T-helper 1 cell treated with Interleukin-12 subunit alpha and Interleukin-12 subunit beta and Interleukin-4 antibody, amounts not matched to agents 30 μg/mL and 1 μg/mL, for 36 hours (primary cell): ENCODE results near the gene HDAC4.

Experiments
- H3K27ac Mint-ChIP-seq: one replicate; pipeline ENCODE4 v1.8.0; 2021; ENCODE audit warnings: mild to moderate bottlenecking, mixed read lengths
- H3K27me3 Mint-ChIP-seq: one replicate; pipeline ENCODE4 v1.8.0; 2021; ENCODE audit warnings: low read depth, mixed read lengths
- H3K36me3 Mint-ChIP-seq: one replicate; pipeline ENCODE4 v1.8.0; 2021; ENCODE audit warnings: low read depth, mixed read lengths
- H3K4me1 Mint-ChIP-seq: one replicate; pipeline ENCODE4 v1.8.0; 2021; ENCODE audit warnings: low read depth, mixed read lengths
- H3K4me3 Mint-ChIP-seq: one replicate; pipeline ENCODE4 v1.8.0; 2021; ENCODE audit warnings: mild to moderate bottlenecking, moderate library complexity, mixed read lengths
- H3K9me3 Mint-ChIP-seq: one replicate; pipeline ENCODE4 v1.8.0; 2021; ENCODE audit warnings: mixed read lengths

Gene HDAC4

DNA sequence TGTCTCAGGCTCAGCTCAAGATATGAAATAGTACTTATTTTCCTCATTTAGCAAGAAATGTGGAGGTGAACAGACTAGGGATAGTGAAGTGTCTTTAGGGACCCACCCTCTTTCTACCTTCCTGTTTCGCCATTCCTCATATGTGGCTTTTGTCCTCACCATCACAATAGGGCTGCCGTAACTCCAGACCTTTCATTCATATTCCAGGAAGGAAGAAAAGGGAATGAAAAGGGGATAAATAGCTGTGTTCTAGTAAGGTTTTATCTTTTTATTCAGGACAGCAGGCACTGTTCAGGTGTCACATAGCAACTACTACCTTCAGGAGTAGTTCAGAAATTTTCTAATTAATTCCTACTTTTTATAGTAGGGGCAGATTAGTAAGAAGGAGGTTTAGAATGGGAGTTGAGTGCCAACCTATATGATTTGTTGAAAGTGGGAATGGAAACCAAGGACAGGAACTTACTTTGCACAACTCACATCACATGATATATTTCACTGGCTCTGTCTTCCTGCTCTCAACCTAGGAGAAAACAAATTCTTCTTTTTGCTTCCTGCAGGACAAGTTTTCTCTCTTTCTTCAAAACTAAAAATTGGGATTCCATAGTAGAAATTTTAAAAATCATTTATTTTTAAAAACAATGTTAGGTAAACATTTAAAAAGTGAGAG lies 36.0 kb upstream of the HDAC4 start:
- peaks cover 4% of the 10 kb centered on the region for H3K36me3 Mint-ChIP-seq
- peaks cover 5% of the 10 kb centered on the region for H3K9me3 Mint-ChIP-seq
- no peak overlapping the region for H3K27ac Mint-ChIP-seq
- H3K4me1 Mint-ChIP-seq: peaks cover 8% of the 10 kb centered on the region
- peaks cover 48% of the 10 kb centered on the region for H3K27me3 Mint-ChIP-seq
- no peak overlapping the region for H3K4me3 Mint-ChIP-seq

DNA sequence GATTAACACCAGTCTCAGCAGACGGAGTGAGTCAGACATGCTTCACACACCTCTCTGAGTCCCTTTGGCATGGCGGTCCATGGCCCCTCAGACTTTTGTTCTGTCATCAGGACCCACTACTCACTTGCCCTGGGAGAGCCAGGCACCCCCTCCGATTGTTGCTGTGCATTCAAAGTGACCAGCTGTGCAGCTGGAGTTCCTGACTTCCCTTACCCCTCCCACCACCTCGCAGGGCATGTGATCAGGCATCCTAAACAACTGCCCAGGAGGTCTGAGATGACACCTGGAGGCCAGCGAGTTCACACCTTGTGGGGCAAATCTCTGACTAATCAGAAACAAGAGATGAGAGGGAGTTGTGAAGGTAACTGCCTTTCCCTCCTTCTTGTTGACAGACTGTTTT lies 35.3 kb upstream of the HDAC4 start:
- H3K9me3 Mint-ChIP-seq: peaks cover 5% of the 10 kb centered on the region
- H3K4me1 Mint-ChIP-seq: peaks cover 5% of the 10 kb centered on the region
- peaks cover 41% of the 10 kb centered on the region for H3K27me3 Mint-ChIP-seq
- no peak overlapping the region for H3K27ac Mint-ChIP-seq
- no peak overlapping the region for H3K4me3 Mint-ChIP-seq
- H3K36me3 Mint-ChIP-seq: peaks cover 4% of the 10 kb centered on the region

DNA sequence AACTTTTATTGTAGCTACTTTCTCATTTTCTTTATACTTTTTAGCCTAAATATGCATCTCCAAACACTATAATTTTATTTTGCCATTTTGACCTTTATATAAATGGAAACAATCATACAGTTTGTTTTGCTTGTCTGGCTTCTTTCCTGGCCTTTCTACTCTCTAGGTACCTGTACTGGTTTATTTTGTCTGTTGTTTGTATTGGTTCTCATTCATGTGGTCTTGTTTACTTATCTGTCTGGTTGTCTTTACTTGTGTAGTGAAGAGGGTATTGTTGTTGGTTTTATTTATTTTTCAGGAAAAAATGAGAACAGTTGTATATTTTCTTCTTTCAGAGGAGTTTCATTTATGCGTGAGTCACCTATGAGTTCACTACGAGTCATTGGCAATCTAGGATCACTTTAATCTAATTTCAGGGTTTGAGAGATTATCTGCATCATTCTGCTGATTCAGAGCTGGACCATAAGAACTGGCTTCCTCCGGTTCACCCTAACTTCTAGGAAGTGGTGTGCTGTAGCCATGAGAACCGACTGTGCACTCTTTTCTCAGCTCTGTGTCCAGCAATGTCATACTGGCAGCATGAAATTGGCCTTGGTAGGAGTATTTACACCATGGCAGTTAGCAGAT lies 33.1 kb upstream of the HDAC4 start:
- Mint-ChIP-seq H3K4me3 (no peak overlapping the region), H3K27me3 (peaks cover 23% of the 10 kb centered on the region), H3K36me3 (peaks cover 4% of the 10 kb centered on the region), H3K27ac (no peak overlapping the region), H3K9me3 (peaks cover 5% of the 10 kb centered on the region), H3K4me1 (peaks cover 5% of the 10 kb centered on the region)

DNA sequence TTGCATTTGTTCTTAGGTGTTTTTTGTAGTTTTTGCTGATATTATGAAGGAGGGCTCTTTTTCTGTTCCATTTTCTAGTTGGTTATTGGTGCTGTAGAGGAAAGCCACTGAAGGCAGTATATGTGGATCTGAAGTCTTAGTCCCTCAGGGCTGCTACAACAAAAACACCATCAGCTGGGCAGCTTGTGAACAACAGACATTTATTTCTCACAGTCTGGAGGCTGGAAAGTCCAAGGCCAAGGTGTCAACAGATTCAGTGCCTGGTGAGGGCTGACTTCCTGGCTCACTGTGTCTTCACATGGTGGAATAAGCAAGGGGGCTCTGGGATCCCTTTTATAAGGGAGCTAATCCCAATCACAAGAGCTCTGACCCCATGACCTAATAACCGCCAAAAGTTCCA lies 31.4 kb upstream of the HDAC4 start:
- Mint-ChIP-seq H3K27me3 (peaks cover 21% of the 10 kb centered on the region), H3K9me3 (peaks cover 5% of the 10 kb centered on the region), H3K4me1 (peaks cover 5% of the 10 kb centered on the region), H3K4me3 (no peak overlapping the region), H3K36me3 (peaks cover 4% of the 10 kb centered on the region), H3K27ac (no peak overlapping the region)

DNA sequence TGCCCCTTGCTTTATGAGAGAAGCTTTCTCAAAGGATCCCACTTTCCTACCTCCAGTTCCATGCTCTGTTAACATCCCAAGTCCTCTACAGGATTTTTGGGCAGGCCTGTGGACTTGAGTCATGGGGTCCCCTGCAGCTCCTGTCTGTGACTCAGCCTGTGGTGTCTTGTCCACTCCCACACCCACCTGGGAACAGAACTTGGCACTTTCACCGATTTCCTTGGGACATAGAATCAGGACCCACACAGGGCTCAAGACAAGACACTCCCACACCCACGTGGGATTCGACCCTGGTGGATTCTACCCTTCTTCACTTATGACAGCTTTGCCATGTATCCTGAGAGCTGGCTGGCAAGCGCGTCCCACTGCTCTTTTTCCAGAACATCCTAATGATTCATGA lies 30.7 kb upstream of the HDAC4 start:
- H3K9me3 Mint-ChIP-seq: peaks cover 5% of the 10 kb centered on the region
- peaks cover 19% of the 10 kb centered on the region for H3K27me3 Mint-ChIP-seq
- H3K4me1 Mint-ChIP-seq: peaks cover 5% of the 10 kb centered on the region
- H3K36me3 Mint-ChIP-seq: peaks cover 4% of the 10 kb centered on the region
- H3K4me3 Mint-ChIP-seq: no peak overlapping the region
- H3K27ac Mint-ChIP-seq: no peak overlapping the region

DNA sequence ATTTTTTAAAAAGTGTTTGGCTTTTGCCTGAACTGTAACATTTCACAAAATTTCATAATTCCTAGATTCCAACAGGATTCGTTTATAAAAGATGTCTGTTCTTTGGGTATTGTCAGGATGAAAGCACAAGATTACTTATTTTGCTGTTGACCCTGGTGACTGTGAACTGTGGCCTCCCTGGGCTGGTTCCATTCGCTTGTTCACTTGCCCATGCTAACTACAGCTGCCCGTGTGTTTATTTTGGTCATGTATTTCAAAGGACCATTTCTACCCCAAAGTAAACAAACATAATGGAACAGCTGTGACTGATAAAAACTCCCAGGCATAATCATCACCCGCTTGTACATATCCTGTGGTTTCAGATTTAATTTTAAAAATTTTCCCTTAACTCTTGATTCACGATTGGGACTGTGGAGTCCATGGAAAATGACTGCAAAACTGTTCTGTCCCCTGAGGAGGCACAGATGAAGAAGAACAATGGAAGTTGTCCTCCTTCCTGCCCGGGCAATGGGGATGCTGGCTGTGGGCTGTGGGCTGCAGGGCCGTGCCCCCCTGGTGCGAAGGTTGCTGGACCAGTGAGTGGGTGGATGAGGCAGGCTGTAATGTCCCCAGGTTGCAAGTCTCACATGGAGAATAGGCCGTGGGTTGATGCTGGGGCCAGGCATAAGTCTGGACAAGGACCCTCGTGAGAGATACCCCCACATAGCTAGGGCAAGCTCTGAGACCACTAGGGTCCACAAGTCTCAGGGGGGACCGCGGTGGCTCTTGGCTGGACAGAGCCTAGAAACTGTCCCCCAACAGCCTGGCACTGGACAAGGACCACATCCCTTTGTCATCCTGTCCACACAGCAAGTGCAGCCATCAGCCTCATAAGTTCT lies 28.9 kb upstream of the HDAC4 start:
- Mint-ChIP-seq H3K4me1 (peaks cover 5% of the 10 kb centered on the region), H3K4me3 (no peak overlapping the region), H3K27me3 (peaks cover 21% of the 10 kb centered on the region), H3K9me3 (peaks cover 5% of the 10 kb centered on the region), H3K36me3 (peaks cover 4% of the 10 kb centered on the region), H3K27ac (no peak overlapping the region)

DNA sequence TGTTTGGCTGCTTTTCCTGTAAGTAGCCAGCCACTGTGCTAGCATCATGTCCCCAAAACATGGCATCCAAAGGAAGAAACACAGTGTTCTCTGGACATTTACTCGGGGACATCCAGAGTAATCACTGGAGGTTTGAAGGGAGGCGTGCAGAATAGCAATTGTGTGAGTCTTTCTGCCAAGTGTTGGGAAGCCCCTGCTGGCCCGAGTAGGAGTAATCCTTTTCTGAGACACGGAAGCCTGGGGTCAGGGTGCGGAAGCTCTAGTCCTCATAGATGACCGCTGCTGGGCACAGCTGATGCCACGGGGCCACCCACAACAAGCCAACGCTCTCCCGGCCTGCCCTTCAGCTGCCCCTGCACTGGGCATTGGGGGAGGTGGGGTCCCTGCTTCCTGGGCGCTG lies 24.8 kb upstream of the HDAC4 start:
- no peaks in the 10 kb centered on the region for H3K9me3 Mint-ChIP-seq
- no peak overlapping the region for H3K27ac Mint-ChIP-seq
- no peak overlapping the region for H3K4me3 Mint-ChIP-seq

DNA sequence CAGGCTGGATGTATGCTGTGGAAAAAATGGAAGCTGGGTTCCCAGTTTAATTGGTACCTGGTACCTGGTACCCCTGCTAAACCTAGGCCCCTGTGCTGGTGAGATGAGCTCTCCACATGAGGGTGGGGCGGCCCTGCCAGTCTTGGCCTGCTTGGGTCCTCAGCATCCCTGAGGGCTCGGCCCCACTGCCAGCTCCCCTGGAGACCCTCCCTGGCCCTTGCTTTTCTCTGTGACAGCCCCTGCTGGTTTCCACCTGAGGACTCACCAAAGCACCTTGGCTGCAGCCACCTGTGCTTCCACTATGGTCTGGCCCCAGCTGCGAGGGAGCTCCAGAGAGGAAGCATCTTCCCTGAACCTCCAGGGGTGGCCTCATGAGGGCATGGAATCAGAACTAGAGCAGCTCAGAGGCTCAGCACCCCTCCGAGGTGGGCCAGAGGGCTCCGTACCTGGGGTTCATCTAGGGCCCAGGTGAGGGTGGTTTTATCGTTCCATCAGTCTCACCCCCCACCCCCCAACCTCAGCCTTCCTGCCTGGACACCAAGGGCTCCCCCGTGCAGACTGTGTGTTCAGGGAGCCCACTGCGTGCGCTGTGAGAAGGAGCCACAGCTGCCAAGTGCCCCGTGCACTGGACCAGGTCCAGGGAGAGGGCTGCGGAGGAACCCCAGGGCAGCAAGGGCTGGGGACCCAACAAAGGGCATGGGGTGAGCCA lies 23.7 kb upstream of the HDAC4 start:
- Mint-ChIP-seq H3K36me3 (no peaks in the 10 kb centered on the region), H3K4me1 (no peaks in the 10 kb centered on the region), H3K4me3 (no peak overlapping the region), H3K27me3 (peaks cover 24% of the 10 kb centered on the region), H3K27ac (no peak overlapping the region), H3K9me3 (no peaks in the 10 kb centered on the region)

More for the DNA sequence above, 24.8 kb upstream of the HDAC4 start:
- no peaks in the 10 kb centered on the region for H3K36me3 Mint-ChIP-seq
- no peaks in the 10 kb centered on the region for H3K4me1 Mint-ChIP-seq
- peaks cover 24% of the 10 kb centered on the region for H3K27me3 Mint-ChIP-seq

DNA sequence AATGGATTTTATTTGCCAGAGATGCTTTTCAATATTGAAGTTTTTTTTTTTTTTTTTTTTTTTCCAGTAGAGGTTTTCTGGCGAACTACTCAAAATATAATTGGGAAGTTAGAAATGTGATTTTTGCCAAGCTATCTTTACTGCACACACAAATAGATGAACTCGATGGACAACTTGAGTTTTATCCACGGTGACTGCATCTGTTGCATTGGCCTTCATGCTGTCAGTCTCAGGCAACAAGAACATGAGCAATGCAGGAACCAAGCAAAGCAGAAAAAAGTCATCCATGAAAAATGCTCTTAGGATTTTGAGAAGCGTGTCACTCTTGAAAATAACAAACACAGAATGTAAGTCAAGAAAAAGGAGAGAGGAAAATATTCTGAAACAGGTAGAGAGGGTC lies 22.7 kb upstream of the HDAC4 start:
- no peak overlapping the region for H3K4me3 Mint-ChIP-seq

DNA sequence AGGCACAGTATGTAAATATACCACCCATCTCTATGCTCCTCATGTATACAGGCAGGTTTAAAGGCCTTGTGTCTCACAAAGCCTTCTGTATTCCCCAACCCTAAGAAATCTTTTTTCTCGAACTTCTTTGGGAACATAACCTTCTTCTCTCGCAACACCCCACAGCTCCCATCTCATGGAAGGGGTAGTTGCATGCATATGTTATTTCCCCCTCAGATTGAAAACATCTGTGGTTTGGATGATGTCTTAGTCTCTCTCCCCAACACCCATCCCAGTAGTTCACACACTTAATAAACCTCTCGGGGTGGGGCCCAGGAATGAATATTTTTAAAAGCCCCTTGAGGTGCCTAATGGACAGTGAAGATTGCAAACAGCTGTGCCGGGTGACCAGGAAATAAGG lies 21.0 kb upstream of the HDAC4 start:
- Mint-ChIP-seq H3K27ac (no peak overlapping the region), H3K36me3 (no peaks in the 10 kb centered on the region), H3K4me1 (no peaks in the 10 kb centered on the region), H3K4me3 (no peak overlapping the region), H3K27me3 (peaks cover 17% of the 10 kb centered on the region), H3K9me3 (no peaks in the 10 kb centered on the region)

More for the DNA sequence above, 22.7 kb upstream of the HDAC4 start:
- no peaks in the 10 kb centered on the region for H3K9me3 Mint-ChIP-seq
- H3K4me1 Mint-ChIP-seq: no peaks in the 10 kb centered on the region
- peaks cover 21% of the 10 kb centered on the region for H3K27me3 Mint-ChIP-seq
- no peak overlapping the region for H3K27ac Mint-ChIP-seq
- H3K36me3 Mint-ChIP-seq: no peaks in the 10 kb centered on the region

DNA sequence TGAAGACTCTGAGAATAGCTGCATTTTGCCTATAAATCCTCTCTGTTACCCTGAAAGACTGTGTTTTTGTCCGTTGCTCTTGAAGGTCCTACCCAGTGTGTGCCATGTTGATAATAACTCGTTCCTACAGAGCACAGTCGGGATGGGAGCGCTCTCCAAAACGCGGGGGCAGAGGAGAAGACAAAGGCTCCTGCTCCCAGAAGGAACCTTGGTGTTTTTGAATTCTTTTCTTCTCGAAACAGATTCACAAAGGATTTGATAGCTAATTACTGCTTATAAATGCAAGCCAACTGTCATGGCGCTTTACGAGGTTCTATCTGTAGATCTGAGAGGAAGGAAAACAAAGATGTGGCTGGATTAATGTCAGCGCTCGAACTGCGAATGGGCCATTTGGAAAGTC lies 19.3 kb upstream of the HDAC4 start:
- Mint-ChIP-seq H3K27me3 (peaks cover 24% of the 10 kb centered on the region), H3K4me1 (no peaks in the 10 kb centered on the region), H3K4me3 (no peak overlapping the region), H3K9me3 (no peaks in the 10 kb centered on the region), H3K27ac (no peak overlapping the region), H3K36me3 (no peaks in the 10 kb centered on the region)

DNA sequence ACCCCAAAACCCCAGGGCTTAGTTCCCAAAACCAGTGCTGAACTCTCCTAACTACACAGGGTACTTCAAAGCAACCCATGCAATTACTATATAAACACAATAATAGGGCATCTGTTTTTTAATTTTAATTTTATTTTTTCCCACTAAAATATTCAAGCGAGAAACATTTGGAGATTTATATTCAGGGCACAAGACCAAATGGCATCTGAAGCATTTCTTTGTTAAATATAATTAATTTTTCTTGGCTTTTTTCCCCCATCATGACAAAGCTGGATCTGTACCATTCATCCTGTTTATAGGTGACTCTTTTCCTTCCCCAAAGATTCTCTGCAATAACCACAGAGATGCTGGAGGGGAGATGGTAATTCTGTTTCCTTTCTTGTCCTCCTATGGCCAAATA lies 18.1 kb upstream of the HDAC4 start:
- no peaks in the 10 kb centered on the region for H3K36me3 Mint-ChIP-seq
- H3K9me3 Mint-ChIP-seq: peaks cover 7% of the 10 kb centered on the region
- peaks cover 3% of the 10 kb centered on the region for H3K4me1 Mint-ChIP-seq
- H3K4me3 Mint-ChIP-seq: no peak overlapping the region
- no peak overlapping the region for H3K27ac Mint-ChIP-seq
- H3K27me3 Mint-ChIP-seq: peaks cover 24% of the 10 kb centered on the region

DNA sequence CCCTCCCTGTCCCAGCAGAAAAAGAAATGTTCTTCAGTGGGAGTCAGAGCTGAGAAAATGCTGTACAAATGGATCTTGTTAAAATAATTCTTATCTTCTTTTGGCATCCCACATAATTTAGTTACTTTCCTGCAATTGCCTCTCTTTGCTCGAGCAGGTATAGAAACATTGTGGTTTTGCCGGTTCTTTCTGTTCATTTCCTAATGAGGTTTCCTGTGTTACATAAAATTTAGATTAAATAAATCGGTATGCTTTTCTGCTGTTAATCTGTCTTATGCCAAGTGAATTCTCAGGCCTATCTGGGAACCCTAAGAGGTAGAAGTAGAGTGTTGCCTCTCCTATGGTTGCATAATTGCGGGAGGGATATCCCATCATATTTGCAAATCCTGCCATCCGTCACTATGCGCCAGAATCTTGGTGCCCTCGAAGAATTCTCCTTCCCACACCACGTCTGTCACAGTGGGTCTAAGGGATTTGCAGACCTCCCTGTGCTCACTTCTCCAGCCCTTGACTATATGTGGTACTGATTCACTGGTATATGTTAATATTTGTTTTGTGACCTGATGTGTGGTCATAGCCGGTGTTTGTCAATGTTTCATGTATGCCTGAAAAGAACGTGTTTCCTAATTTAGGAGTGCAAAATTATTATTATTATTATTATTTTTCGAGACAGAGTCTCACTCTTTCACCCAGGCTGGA lies 12.2 kb upstream of the HDAC4 start:
- H3K4me3 Mint-ChIP-seq: no peak overlapping the region
- H3K4me1 Mint-ChIP-seq: peaks cover 12% of the 10 kb centered on the region
- peaks cover 40% of the 10 kb centered on the region for H3K27me3 Mint-ChIP-seq
- no peaks in the 10 kb centered on the region for H3K36me3 Mint-ChIP-seq
- peaks cover 9% of the 10 kb centered on the region for H3K9me3 Mint-ChIP-seq
- no peak overlapping the region for H3K27ac Mint-ChIP-seq
